HG03025 (cell line): Measurements from ENCODE around the gene BABAM1.

Experiments used
- ATAC-seq: cut with Tn5 transposase; IDR thresholded peaks from one replicate; pipeline ENCODE4 v1.9.1; 2021; ENCODE audit warnings: mild to moderate bottlenecking, moderate library complexity; ENCODE audit not compliant: unreplicated experiment, low FRiP score

The BABAM1 gene

GRCh38 chr19:17243211-17243829, 23.9 kb upstream of the BABAM1 start:
- ATAC-seq = no peak

GRCh38 chr19:17243830-17244617, 23.2 kb upstream of the BABAM1 start:
- ATAC-seq = no peak

- ATAC-seq = no peak
Observed at GRCh38 chr19:17244618-17245534, 22.4 kb upstream of the BABAM1 start.

- peak; percentile 5 for ATAC-seq
Observed at GRCh38 chr19:17245535-17245984, 21.7 kb upstream of the BABAM1 start, which contains the start of gene NR2F6. Gene NR2F6 (minus strand): TSS chr19:17245919. CDS start chr19:17245220, 699 bp downstream.

- ATAC-seq = no peak
Observed at GRCh38 chr19:17246681-17247425, 20.4 kb upstream of the BABAM1 start.

GRCh38 chr19:17248011-17248776, 19.0 kb upstream of the BABAM1 start:
- ATAC-seq = no peak

GRCh38 chr19:17249887-17250548, 17.2 kb upstream of the BABAM1 start:
- ATAC-seq = no peak

- no peak for ATAC-seq
Observed at GRCh38 chr19:17254636-17255035, 12.6 kb upstream of the BABAM1 start.

GRCh38 chr19:17255150-17255621, 12.1 kb upstream of the BABAM1 start:
- no peak for ATAC-seq

GRCh38 chr19:17256130-17256529, 11.1 kb upstream of the BABAM1 start:
- no peak for ATAC-seq

- ATAC-seq = no peak
Observed at GRCh38 chr19:17259118-17259780, 8.0 kb upstream of the BABAM1 start.

- no peak for ATAC-seq
Observed at GRCh38 chr19:17259934-17260333, 7.3 kb upstream of the BABAM1 start.

GRCh38 chr19:17260842-17261325, 6.4 kb upstream of the BABAM1 start:
- ATAC-seq = no peak

GRCh38 chr19:17262557-17262956, 4.7 kb upstream of the BABAM1 start:
- ATAC-seq = no peak

- no peak for ATAC-seq
Observed at GRCh38 chr19:17263712-17264640, 3.3 kb upstream of the BABAM1 start.

- ATAC-seq = no peak
Observed at GRCh38 chr19:17264641-17264979, 2.6 kb upstream of the BABAM1 start, which contains the start of gene USHBP1. Gene USHBP1 (minus strand): TSS chr19:17264745. CDS start chr19:17264299, 446 bp downstream.

- ATAC-seq = no peak
Observed at GRCh38 chr19:17266026-17266425, 1.2 kb upstream of the BABAM1 start.
